Hepatocyte (in vitro differentiated cells): ENCODE measurements around the gene SERPINB1.

ENCODE experiments used
- EZH2 ChIP-seq: fragments of 200-600 bp; sonication (generic); IDR thresholded peaks from 2 replicates; pipeline ENCODE4 v1.6.1; 2016; ENCODE audit warnings: antibody characterized with exemption, mild to moderate bottlenecking, borderline replicate concordance
- EZH2phosphoT487 ChIP-seq: fragments of 200-600 bp; sonication (generic); IDR thresholded peaks from one replicate; pipeline ENCODE4 v1.6.1; 2018; ENCODE audit warnings: antibody characterized with exemption, mild to moderate bottlenecking, low read depth, moderate library complexity; ENCODE audit not compliant: unreplicated experiment, severe bottlenecking
- TF ChIP-seq, protein P1 (sequence below): fragments of 200-600 bp; sonication (generic); IDR thresholded peaks from 2 replicates; pipeline ENCODE4 v1.5.1; 2016; ENCODE audit warnings: antibody characterized with exemption, mild to moderate bottlenecking; ENCODE audit not compliant: poor library complexity

DNA sequence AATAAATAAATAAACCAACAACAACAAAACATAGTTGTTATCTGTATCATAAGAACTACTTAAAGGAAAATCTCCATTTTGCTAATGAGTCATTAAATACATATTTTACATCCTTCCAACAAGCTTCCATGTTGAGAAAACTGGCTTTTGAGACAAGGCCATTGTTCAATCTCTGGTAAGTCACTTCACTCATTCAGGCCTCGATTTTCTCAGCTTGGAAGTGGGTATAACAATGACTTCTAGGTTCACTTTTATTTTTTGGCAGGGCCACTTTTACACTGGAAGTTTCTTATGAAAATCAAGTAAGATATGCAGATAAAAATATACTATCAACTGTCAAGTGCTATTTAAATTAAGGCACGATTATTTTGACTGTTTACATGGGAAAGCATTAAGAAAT lies 46.5 kb downstream of the SERPINB1 start:
- TF ChIP-seq, protein P1, sequence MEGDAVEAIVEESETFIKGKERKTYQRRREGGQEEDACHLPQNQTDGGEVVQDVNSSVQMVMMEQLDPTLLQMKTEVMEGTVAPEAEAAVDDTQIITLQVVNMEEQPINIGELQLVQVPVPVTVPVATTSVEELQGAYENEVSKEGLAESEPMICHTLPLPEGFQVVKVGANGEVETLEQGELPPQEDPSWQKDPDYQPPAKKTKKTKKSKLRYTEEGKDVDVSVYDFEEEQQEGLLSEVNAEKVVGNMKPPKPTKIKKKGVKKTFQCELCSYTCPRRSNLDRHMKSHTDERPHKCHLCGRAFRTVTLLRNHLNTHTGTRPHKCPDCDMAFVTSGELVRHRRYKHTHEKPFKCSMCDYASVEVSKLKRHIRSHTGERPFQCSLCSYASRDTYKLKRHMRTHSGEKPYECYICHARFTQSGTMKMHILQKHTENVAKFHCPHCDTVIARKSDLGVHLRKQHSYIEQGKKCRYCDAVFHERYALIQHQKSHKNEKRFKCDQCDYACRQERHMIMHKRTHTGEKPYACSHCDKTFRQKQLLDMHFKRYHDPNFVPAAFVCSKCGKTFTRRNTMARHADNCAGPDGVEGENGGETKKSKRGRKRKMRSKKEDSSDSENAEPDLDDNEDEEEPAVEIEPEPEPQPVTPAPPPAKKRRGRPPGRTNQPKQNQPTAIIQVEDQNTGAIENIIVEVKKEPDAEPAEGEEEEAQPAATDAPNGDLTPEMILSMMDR = no peak
- no peak for TF ChIP-seq EZH2
- TF ChIP-seq EZH2phosphoT487 = no peak
